SK-N-DZ (cell line): Measurements from ENCODE around the gene JARID2.

Source experiments
- DNase-seq: peaks from one replicate; pipeline ENCODE4 v3.0.0-alpha.2; 2015; ENCODE audit warnings: low spot score

JARID2 gene

DNA sequence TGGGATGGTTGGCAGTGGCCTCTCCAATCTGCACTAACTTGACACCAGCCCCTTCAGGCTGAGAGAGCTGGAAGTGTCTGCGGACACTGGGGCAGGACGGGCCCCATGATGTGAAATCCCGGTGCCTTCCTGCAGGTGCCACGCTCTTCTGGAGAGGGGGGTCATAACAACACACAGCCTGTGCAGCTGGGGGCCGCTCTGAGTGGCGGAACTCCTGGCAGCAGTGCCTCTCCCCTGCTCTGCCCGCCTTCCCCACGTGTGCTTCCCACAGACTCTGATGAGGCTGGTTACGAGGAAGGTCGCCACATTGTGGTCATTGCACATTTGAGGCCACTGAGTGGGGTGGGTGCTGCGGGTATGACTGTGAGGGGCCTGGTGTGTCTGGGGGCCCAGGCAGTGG, 271.7 kb downstream of the JARID2 start:
- DNase-seq, result no peak

DNA sequence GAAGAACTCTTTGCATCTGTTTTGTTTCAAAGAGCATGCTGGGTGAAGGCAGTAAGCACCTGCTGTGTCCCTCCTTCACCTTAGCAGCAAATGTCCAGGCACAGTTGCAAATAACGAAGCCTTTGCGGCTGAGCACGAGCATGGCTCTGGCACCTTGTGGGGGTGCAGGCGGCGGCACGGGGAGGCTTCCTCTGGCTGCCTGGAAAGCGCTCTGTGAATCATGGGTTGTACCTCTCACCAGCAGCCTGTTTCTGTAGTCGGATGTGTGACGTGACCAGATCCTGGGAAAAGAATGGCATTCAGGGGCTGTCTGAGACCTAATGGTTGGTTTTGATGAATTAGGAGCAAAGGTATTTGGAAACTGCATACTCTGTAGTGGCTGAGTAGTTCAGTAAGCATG, 272.2 kb downstream of the JARID2 start:
- no peak for DNase-seq

DNA sequence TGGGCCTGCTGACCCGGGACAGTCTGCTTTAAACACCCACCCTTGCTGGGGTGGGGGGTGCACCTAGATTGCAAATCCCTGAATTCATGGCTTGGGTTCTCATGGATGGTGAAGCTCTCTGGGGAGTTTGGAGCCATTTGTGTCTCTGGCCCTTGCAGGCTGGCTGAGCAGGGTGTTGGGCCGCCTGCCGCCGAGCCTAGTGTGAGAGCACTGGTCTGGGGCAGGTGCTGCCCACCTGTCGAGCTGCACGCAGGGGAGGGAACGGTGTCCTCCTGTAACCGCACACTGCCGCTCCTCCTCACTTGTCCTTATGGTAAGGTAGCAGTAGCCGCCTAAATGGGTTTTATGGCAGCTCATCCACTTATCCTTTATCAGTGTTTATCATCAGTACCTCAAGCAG, 273.0 kb downstream of the JARID2 start:
- DNase-seq, result no peak

DNA sequence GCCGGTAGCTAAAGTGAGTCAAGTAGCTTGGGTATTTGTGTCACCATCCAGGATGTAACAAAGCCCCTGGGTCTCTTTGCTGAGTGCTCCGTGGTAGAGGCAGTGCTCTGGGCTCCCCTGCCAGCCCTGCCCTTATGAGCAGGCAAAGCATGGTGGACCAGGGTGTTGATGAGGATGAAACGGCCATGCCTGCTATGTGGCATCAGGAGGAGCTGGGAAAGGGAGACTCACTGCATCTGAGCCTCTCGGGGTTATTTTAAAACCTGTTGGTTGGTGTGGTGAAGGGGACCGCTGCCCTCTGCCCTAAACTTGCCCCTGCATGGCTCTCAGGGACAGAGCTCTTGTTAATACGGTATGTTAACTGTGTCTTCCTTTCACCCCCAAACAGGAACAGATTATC, 273.8 kb downstream of the JARID2 start:
- no peak for DNase-seq

DNA sequence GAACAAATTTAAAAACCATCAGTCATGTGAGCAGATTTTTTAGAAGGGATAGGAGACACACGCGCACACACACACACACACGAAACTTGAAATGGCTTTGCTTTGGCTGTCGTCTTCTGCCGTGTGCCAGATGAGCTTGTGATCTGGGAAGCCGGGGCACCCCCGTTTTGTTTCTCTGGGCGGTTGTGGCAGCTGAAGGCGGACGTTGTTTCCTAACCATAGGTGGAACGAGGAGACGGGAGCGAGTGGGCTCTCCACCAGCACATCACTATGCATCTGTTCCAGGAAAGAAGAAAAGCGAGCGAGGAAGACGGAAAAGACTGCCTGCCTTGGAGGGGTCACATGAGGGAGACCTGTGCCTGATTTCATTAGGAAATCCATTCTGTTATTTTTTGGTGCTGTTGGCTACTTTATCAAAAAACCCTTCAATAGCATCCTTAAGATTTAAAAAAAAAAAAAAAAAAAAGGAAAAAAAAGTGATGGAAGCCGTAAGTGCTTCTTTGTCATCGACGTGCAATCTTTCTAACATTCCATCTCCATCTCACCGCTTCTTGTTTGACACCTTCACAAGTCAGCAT, 274.8 kb downstream of the JARID2 start:
- DNase-seq, result no peak

DNA sequence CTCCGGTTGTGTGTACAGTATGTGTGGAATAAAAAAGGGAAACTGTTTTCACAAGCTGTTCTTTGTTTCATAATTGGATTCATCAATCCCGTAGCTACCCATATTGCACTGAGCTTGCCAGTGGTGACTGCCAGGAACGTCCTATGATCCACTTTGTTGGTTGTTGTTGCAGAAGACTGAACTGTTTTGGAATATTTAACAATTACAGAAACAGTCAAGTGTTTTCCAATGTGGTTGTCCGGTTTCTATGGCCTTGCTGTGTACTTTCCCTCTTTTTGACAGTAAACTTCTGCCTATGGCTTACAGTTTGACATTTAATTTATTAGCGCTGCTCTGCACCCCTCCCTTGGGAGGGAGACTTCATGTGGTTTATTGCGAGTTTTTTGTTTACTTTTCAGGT, 275.7 kb downstream of the JARID2 start:
- DNase-seq, result no peak

DNA sequence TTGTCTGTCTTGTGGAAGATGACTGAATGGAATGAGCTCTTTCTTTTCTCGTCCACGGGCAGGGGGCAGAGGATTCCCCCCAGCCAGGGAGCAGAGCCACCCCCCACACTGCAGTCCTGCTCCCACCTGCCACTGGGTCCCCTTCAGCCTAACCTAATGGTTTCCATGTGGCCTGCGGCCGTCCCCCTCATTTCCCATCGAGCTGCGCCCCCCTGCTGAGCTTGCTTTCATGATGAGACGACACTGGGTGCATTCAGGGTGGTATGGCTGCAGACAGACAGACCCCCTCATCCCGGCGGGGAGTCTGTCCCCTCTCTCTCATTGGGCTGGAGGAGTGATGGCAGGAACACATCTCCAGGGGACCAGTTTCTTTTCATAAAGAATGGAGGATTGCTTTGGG, 276.2 kb downstream of the JARID2 start:
- DNase-seq, result no peak

- no peak for DNase-seq
Measured at GRCh38 chr6:15522427-15522826, 276.6 kb downstream of the JARID2 start.

DNA sequence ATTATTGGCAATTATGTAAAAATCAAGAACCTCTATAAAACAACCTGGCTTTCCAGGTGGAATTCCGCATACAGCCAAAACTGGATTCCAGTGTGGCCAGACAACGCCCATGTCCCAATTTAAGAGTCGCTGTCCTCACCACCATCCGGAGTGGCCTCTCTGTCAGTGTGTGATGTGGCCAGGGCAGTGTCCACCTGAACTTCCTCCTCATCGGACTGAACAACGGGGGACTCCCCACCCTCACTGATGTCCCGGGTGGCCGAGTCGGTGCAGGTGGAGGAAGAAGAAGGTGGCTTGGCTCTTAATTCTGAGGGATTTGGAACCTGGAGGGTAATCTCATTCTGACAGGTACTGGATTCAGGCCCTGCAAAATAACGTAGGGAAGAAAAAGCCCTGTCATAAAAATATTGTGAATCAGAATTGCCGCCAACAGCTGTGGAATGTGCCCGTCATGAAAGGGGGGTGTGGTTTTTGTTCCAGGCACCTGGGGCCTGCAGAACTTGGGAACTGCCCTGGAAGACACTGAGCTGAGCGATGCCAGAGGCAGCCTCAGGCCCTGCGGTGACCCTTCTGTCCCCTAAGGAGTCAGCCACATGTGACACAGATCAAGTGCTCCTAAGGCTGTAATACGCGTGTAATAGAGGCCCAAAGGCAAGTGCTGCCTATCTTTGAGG, 277.1 kb downstream of the JARID2 start:
- DNase-seq, result no peak

DNA sequence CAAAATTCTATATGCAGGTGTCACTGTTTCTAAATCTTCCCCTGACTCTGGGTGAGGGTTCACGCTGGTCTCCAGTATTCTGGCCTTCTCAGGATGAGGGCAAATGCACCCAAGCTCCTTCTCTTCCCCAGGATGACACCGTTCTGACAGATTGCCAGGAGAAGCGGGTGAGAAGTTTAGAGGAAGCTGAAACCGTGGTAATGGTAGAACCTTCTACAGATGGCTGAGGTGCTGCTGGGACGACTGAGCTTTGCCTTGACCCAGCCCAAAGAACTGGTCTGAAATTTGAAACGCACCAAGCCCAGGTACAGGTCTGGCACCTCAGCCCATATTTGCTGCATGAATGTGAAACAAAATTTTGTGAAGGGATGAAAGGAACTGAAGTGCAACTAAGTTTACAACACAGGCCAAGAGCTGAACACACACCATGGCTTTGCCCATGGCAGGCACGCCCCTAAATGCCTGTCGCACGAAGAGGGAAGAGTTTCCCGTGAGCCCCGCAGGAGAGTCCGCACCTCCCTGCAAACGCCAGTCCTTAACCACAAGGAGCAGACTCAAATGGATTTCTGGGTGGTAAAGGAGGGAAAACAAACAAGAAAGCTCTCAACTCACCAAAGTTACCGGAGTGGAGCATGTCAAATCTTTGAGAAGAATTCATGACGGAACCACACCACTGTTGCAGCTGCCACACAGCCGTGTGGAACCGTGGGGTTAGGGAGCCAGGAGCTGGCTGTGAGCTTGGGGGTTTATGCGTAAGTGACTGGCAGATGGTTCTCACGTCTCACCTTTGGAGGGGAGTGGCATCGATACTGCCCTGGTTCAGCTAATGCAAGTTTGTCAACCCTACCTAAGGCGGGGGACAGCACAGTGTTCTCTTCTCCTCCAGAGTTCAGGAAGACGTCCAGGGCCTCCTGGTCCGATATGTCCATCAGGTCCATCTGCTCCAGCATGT, 278.1 kb downstream of the JARID2 start:
- no peak for DNase-seq

DNA sequence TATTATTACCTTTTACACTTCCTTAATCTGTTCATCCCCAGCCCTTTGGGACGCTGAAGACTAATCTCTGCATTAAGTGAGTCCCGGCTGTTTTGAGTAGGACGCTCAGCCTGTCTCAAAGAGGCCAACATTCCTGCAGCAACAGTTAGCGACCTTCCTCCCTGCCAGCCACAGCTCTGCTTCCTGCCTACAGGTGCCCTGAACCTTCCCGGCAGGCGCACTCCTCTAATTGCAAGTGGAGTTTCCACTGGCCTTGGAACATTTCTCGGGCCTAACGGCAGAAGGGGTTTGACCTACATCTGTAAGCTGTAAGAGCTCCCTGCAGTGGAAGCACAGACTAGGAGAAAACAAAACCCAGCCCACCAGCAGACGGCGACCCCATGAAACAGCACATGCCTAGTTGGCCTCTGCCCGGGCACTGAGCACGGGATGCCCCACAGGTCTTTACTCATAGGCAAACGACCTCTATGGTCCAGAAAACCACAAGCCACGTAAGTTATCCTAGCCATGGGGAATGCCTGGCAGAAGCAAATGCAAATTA, 279.1 kb downstream of the JARID2 start:
- no peak for DNase-seq

DNA sequence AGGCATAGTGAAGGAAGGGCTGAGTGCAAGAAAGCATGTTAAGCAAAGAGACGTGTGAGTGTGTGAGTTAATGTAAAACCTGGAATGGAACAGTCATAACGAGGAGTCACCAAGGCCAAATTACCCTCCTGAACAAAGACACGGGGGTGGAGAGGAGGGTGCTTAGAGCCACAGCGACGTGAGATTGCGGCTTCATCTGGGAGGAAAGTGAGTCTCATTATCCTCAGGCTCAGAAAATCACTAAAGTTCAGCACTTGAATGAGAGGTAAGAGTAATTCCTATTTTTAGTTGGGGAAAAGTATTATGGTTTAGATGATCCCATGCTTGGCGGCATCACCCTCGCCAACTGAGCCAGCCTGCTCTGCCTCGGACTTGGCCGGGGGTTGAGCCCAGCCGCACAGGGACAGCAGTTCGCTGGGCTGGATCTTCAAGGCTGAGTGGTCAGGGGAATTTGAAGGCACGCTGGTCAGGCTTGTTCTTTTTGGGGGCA, 280.4 kb downstream of the JARID2 start:
- no peak for DNase-seq

GRCh38 chr6:15527838-15528617, 282.2 kb downstream of the JARID2 start:
- no peak for DNase-seq

- DNase-seq, result no peak
Measured at GRCh38 chr6:15528870-15529269, 283.0 kb downstream of the JARID2 start.

DNA sequence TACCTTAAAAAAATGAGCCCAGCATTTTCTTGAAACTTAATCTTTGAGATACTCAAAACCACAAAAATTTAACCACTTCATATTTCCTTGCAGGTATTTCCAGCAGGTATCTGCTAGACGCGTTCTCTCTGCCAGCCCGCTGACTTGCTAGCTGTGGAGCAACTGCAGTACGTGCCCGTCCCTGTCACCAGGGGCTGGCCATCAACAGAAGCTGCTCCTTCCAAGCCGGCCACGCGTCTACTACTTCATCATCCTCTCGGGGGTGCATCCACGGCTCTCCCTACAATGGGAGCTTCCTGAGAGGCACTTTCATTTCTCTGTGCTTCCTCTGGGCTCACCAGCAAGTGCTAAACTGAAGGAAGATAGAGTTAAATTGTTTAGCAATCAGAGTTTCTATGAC, 284.5 kb downstream of the JARID2 start:
- no peak for DNase-seq

GRCh38 chr6:15531973-15532372, 286.1 kb downstream of the JARID2 start:
- no peak for DNase-seq

GRCh38 chr6:15533379-15534026, 287.6 kb downstream of the JARID2 start:
- no peak for DNase-seq

DNA sequence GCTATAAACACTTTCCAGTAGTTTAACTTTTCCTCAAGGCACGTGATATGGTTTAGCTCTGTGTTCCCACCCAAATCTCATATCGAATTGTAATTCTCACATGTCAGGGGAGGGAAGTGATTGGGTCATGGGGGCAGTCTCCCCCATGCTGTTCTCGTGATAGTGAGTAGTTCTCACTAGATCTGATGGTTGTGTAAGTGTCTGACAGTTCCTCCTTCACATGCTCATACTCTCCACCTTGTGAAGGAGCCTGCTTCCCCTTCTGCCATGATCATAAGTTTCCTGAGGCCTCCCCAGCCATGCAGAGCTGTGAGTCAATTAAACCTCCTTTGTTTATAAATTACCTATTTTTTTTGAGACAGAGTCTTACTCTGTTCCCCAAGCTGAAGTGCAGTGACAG, 289.1 kb downstream of the JARID2 start:
- DNase-seq, result no peak

- DNase-seq, result no peak
Measured at GRCh38 chr6:15535495-15536197, 289.8 kb downstream of the JARID2 start.
